Coronary artery (tissue), 2 donors: ENCODE measurements around the gene HIGD2A.

Experiments used
- DNase-seq: peaks from one replicate; pipeline ENCODE4 v3.0.0-alpha.2; 2017; ENCODE audit warnings: low spot score
- H3K27ac ChIP-seq, 2 donors: fragments of 200-600 bp; sonication (generic); one replicate each; pipeline ENCODE4 v1.5.1; 2016 to 2019
- H3K4me3 ChIP-seq: fragments of 200-600 bp; sonication (generic); 2 replicates; pipeline ENCODE4 v1.5.1; 2016; ENCODE audit warnings: mild to moderate bottlenecking, moderate library complexity
- CTCF ChIP-seq: fragments of 200-600 bp; sonication (generic); IDR thresholded peaks from one replicate; pipeline ENCODE4 v1.5.1; 2019; ENCODE audit warnings: antibody characterized with exemption

Gene HIGD2A

GRCh38 chr5:176394881-176395675, 6.5 kb downstream of the HIGD2A start:
- DNase-seq = no peak
- Histone ChIP-seq H3K4me3 (no peak overlapping the region), H3K27ac (no peak overlapping the region)
- TF ChIP-seq CTCF = no peak

- DNase-seq = no peak
- Histone ChIP-seq H3K27ac (no peak overlapping the region), H3K4me3 (no peak overlapping the region)
- no peak for TF ChIP-seq CTCF
Measured at GRCh38 chr5:176396330-176396729, 7.8 kb downstream of the HIGD2A start.

- DNase-seq = no peak
- TF ChIP-seq CTCF = no peak
- H3K27ac ChIP-seq = no peak overlapping the region
- H3K4me3 ChIP-seq = no peak overlapping the region
Measured at GRCh38 chr5:176397736-176398420, 9.3 kb downstream of the HIGD2A start.

DNA sequence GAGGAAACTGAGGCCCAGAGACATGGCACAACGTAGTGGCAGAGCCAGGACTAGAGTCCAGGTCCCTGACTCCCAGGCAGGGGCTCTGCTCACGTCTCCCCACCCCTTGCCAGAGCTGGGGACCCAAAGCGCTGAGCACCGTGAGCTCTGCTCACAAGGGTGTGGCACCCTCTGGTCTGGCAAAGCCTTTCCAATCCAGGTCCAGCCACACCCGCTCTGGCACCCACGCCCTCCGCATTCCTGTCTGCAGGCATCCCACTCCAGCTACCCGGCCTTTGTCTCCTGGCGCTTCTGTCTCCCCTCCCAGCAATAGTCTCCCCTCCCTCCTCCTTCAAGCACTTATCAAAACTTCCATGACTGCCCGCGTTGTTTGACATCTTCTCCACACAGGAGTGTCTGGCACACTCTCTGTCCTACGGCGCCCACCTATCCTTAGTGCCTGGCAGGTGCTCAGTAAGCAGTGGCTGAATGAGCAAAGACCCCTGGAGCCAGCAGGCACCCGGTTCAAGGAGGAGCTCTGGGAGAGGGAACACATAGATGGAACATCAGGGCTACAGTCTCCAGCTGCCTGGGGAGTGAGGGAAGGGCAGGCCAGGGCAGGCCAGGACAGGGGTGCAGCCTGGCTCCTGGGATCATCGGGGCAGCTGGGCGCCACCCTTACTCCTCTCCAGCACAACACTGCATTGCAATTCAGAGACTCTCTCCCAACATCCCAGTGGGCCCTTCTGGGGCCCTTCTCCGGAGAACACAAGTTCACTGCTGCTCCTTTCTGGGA, 12.0 kb downstream of the HIGD2A start:
- no peak for DNase-seq
- TF ChIP-seq CTCF = no peak
- H3K4me3 ChIP-seq = no peak overlapping the region
- no peak overlapping the region for H3K27ac ChIP-seq

DNA sequence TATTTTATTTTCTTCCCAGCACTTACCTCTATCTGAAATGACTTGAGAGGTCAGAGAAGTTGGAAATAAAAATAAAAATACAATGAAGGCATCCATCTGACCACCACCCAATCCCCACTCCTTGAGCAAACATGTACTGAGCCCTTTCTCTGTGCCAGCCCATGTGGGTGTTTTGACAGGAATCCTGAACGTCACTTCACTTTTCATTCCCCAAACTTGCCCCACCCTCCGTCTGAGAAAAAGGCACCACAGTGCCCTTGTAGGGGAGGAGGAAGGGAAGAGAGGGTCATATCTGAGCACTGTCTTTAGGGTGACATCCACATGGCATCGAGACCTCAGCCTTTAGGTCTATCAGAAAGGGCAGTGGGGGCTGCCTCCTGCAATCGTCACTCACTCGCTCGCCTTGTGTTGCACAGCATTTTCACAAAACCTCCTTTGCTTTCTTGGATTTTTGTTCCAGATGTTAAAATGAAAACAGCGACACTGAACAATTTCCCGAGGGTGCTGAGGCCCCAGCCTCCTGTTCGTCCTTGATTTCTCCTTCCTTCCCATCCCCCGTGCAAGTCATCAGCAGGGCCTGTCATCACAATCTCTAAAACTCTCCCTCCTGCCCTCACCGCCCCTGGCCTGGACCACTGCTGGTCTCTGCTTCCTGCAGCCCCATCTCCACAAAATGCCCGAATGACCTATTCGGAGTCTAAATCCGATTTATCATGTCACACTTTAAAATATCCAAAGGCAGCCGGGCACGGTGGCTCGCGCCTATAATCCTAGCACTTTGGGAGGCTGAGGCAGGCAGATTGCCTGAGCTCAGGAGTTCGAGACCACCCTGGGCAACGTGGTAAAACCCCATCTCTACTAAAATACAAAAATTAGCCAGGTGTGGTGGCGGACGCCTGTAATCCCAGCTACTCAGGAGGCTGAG, 13.0 kb downstream of the HIGD2A start:
- Histone ChIP-seq H3K27ac (no peak overlapping the region), H3K4me3 (no peak overlapping the region)
- no peak for DNase-seq
- no peak for TF ChIP-seq CTCF

DNA sequence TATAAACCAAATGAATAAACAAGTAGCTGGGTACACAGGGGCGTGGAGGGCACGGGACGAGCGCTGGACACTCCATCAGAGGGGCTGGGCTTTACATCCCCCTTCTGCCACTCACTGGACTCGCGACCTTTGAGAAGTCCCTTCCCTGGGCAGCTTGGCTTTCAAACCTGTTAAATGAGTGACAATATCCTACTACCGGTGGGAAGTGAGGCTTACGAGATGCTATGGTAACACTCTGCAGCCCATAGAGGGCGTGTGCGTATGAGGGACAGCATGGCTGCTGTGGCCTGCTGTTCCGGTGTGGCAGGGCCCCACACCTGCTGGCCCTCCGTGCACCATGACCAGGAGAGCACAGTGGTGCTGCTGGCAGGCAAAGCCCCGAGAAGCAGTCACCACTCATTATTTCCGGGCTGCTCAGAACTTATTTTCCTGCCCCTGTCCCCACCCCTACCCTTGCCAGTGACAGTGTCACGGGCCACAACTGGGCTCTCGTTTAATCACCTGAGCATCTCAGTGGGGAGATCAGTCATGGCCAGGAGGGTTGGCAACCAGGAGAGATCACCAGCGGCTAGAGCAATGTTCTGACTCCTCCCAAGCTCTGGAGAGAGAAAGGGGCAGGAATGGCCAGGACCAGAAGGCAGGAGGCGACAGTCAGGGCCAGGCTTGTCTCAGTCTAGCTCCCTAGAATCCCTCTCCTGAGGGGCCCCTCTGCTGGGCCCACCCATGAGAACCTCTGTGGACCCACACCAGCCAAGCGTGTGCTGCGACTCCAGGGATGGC, 17.3 kb downstream of the HIGD2A start:
- DNase-seq = no peak
- Histone ChIP-seq H3K4me3 (no peak overlapping the region), H3K27ac (no peak overlapping the region)
- TF ChIP-seq CTCF = no peak
